Middle frontal gyrus (tissue), 1 donor: ENCODE measurements around the gene CDYL.
A peak's percentile ranks its signal among the peaks of the same experiment; 100 is the strongest.

Source experiments
- DNase-seq: peaks from one replicate; pipeline ENCODE4 v3.0.0-alpha.2; 2015; ENCODE audit warnings: low spot score; ENCODE audit errors: extremely low spot score

CDYL gene, protein sequence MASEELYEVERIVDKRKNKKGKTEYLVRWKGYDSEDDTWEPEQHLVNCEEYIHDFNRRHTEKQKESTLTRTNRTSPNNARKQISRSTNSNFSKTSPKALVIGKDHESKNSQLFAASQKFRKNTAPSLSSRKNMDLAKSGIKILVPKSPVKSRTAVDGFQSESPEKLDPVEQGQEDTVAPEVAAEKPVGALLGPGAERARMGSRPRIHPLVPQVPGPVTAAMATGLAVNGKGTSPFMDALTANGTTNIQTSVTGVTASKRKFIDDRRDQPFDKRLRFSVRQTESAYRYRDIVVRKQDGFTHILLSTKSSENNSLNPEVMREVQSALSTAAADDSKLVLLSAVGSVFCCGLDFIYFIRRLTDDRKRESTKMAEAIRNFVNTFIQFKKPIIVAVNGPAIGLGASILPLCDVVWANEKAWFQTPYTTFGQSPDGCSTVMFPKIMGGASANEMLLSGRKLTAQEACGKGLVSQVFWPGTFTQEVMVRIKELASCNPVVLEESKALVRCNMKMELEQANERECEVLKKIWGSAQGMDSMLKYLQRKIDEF

DNA sequence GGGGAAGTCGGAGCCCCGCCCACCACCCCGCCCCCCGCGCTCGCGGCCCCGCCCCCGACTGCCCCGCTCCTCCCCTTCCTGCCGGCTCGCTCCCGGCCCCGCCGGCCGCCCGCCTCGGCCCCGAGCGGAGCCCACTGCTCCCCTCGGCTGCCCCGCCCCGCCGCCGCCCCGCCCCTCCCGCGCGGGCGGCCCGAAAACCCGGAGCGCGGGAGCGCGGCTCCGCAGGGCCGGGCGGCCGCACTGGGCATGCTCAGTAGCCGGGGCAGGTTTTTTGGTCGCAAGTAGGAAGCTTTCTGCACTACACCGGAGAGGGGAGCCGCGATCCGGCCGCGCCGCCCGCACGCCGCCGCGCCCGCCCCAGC is at the start of gene CDYL:
CDYL (plus strand) TSS at position 274 of the 362 bp plus-strand sequence. CDS start 380 bp downstream, outside the sequence.
- peak; percentile 50 for DNase-seq

DNA sequence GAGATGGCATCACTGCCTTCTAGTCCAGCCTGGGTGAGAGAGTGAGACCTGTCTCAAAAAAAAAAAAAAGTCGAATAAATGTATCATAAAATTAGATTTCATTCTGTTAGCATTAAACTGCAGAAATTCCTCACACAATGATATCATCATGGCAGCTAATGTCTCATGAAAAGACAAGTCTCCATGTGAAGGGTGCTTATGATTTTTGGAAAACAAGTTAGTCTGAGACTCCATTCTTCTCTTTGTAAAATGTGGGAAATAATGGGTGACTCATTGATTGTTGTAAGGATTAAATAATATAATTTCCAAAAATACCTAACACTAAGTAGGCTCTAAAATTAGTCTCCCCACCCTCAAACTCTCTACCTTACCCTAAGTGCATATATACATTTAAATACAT is 49.6 kb upstream of the CDYL start:
- DNase-seq, result no peak

DNA sequence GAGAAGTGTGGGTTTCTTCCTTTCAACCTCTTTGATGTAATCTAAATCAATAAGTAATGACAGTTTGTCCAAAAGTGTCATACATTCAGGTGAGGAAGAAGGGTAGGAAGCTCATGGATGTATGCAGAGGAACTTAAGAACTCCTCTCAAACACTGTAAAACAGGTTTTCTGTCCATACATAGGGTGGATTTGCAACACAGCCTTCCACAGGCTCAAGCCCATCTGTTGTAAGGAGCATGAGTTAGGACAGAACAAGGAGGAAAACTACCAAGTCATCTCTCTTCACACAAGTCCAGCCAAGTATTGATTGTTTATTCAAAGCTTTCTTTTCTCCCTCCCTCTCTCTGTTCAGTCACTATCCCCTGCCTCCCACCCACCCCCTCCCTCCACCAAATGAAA is 49.0 kb upstream of the CDYL start:
- no peak for DNase-seq

DNA sequence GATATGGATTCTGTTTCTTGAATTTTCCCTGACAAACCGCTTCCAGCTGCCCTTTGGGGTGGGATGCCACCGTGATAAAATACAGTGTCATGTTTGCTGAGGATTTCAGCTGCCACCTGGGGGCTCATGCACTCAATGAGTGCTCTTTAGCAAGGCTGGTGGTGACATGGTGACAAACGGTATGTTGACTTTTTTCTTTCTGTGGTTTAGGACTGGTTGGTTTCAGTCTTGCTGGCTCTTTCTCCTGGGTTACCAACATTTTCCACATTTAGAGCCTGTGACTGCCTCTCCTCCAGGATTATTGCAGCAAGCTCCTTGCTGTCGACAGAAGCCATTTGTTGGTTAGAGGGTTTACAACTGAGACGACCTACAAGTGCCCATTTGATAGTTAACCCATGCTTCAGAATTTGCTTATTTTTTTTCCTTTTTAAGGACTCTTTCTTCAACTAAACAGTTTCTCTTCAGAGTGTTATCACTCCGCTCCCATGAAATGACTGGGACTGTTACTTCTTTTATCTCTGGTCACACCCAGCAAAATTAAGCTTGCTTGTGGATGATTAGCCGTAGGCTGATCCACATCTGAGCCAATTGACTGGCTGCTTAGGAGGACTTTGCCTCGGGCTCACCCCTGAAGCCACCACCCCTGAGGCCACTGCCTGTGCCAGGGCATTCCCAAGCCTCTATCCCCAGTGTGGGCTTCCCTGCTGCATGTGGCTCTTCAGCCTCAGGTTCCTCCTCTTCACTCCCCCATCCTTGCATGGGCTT is 48.4 kb upstream of the CDYL start:
- DNase-seq, result no peak

DNA sequence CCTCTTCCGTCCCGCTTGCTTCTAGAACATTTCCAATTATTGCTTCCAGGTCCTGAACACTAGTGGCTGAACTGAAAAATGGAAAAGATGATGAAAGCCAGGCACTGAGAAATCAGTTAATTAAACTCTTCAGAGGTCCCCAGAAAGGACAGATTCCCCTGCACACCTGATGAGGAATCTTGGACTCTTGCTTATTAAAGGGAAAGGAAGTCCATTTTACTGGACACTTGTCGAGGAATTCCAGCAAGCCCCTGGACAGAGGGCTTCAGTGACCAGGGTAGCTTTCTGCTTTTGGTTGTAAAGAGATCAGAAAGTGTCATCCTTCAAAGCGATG is 47.8 kb upstream of the CDYL start:
- DNase-seq, result no peak

DNA sequence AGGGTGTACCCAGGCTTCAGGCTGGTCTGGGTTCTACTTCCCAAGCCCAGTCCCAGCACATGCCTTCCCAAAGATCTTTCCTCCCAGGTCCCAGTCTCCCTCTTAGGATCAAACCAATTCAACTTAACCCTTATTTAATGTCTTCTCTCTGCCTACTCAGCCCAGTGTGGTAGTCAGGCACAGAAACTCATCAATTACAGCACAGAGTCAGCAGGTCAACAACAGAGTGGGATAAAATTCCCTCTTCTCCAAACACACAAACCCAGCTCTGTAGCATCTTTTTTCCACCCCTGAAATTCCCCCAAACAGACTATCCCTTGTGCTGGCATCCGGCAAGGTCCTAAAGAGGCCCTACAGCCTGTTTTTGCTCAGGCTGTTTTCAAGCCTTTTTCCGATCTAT is 47.3 kb upstream of the CDYL start:
- no peak for DNase-seq

DNA sequence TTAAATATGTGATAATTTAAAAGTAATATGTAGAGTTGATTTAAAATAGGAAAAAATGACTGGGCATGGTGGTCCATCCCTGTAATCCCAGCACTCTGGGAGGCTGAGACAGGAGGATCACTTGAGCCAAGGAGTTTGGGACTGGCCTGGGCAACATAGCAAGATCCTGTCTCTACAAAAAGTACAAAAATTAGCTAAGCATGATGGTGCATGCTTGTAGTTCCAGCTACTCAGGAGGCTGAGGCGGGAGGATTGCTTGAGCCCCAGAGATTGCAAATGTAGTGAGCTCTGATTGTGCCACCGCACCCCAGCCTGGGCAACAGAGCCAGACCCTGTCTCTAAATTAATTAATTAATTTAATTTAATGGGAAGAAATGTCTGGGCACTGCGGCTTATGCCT is 44.2 kb upstream of the CDYL start:
- DNase-seq, result no peak

DNA sequence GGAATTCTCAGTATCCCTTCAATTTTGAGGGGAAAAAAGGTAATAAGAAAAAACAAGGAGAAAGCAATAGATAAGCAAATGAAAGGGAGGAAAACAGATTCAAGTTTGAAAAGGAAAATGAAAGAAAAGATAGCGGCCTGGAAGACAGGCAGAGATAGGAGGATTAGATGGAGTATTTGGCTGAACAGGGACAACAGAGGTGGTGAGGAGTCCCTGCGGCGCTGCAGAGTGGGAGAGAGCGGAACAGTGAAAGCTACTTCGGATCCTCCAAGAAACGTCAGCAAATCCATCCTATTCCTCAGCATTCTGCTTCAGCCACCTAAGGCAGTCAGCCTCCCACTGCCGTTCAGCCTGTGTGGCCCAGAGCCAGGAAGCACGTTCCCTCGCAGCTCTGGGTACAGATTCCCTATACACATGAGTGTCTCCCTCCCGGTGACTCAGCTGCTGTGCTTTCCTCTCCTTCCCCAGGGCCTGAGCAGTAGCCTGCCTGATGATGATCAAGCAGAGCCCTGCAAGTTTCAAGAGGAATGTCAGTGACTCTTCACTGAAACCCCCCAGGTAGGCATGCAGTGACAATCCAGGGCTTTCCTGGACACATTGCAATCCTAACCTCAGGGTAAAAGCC is 43.4 kb upstream of the CDYL start:
- peak; percentile 13 for DNase-seq

DNA sequence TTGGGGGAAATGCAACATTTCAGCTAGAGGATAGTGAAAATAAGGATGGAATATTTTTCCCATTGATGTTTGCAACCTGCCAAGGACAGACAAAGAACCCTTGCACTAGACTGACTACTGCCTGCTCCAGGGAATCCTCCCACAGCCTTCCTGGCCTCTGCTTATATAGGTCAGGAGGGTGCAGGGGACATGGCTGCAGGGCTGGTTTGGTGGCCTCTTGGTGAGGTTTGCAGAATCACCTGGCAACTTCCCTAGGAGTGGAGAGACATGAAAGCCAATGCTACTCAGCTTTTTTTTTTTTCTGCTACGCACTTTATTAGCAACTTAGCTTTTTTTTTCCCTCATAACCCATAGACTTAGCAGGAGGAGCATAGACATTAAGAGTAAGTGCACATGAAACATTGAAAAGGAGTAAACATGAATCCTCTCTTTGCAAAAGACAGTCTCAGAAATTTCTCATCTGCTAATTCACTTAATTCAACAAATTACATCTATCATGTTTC is 39.8 kb upstream of the CDYL start:
- DNase-seq, result no peak

DNA sequence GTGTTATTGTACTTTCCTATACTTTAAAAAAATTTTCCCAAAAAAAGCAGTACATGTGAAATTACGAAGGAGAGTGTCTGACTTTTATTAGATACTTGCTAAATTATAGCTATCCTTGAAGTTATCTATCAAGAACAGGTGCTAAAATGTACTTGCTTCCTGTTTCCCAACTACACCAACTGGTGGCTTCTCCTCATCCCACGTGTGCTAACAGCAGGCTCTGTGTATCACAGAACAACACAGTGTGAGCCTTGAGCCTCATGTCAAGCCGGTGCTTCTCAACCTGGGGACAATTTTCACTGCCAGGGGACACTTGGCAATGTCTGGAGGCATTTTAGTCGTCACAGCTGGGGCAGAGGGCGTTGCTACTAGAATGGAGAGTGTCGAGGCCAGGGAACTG is 36.2 kb upstream of the CDYL start:
- no peak for DNase-seq

DNA sequence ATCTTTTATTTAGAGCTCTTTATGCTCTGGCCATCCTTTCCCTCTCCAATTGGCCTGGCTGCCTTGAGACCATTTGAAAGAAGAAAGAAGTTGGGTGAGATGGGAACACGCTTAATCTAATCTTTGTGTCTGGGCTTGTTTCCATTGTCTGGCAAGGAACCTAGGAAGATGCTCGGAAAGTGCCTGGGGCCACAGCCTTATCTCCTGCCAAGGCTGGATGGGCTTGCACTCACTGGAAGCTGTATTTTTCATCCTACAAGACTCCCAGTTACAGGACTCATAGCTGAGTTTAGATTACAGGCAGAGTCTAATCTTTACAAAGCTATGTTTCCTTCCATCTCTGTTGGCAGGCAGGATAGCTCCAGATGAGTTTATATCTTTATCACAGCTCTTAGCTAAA is 33.1 kb upstream of the CDYL start:
- no peak for DNase-seq

DNA sequence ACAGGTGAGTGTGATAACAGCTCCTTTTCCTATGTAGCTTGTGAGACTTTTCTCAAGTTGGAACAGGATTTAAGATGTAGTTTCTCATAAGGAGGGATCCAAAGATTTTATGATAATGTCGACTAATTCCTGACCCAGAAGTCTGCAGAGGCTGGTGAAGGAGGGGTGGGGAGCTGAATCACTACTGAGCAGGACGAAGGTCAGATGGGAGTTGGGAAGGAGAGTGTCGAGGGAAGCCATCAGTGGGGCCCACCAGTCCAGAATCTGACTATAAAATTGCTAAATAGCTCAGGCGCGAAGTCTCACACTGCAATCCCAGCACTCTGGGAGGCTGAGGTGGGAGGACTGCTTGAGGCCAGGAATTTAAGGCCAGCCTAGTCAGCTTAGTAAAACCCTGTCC is 32.3 kb upstream of the CDYL start:
- DNase-seq, result no peak

DNA sequence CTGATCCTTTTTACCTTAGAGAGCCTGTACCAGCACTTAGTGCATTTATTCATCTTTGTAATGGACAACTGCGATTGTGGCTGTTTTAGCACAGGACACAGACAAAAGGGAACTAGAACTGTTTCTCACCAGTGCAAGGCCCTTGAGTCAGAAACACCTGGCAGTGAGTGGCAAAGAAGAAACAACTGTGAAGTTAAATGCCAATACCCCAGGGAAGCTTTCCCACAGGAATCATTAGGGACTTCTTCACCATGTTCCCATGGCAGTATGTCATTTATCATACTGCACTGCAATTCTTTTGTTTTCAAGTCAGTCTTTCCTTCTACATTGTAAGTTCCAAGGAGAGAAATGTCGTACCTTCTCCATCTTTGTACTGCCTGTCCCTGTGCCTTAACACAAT is 28.6 kb upstream of the CDYL start:
- no peak for DNase-seq

DNA sequence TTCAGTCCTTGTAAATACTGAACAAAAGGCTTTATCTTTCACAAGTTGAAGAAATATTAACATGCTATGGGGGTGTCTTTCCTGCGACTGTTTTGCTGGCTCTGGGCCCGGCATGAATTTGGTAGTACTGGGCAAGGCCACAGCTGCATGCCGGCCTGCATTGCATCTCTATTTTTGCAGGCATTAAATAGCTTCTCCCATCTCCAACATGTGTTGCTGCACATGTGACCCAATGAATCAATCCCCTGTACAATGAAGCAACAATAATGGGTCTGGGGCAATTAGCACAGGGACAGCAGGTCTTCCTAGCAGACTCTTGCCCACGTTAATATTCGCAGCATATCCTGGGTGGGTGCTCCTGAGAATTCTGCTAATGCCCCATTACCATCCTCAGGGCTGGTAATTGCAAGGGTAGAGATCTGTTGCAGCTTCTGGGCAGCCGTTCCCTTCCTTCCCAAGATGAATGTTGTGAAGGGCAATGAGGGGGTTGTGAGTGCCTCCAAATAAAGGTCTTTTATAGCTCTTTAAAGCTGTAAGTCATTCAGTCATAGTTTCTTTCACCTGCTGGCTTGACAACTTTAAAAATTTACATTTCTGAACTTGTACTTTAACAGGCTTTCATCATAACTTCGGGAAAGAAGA is 24.3 kb upstream of the CDYL start:
- no peak for DNase-seq

DNA sequence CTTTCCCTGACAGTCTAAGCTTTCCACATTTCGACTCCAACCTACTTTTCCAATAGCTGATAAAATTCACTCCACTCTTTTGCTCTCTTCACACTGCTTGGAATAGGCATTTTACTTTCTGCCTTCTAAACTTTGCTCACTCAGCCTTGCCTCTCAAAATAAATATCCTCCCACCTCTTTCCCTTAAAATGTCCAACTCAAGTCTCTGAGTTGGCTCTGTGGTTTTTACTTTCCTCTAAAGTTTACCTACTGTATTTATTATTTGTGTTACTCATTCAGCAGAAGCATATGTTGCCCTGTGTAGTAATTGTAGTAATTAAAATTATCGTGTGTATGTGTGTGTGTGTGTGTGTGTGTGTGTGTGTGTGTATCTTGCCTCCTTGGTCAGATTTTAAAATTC is 20.0 kb upstream of the CDYL start:
- DNase-seq, result no peak

DNA sequence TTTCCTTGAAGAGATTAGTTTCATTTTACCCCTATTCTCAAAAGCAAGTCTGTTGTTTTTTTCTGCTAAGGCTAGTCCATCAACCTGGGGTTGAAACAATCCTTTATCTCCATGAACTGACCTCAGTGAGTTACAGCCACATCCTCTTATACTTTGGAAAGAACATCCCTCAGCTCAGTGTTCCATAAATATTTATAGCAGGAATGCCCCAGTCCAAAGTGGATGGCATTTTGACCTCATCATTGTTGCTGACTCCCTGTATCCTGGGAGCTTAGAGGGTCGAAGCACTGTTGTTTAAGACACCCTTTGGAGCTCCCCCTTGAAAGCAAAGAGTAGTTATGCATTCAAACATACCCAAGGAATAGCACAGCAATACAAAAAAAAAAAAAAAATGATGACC is 16.2 kb upstream of the CDYL start:
- DNase-seq, result no peak

DNA sequence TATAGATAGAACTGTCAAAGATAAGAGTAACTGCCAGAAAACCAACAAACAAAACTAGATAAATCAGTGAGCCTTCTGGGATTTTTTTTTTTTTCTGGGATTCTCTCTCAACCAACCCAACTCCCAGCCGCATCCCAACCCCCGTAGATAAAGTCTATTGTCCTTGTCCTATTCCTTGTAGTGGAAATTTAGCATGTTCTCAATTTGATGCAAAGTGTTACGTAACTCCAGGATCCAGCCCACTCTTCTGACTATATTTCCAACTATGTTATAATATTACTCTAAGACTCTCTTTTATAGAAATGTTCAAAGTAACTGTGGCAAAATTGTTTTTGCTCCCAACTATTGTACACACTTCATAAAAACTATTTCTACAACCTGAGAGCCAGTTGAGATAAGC is 15.4 kb upstream of the CDYL start:
- DNase-seq, result no peak

DNA sequence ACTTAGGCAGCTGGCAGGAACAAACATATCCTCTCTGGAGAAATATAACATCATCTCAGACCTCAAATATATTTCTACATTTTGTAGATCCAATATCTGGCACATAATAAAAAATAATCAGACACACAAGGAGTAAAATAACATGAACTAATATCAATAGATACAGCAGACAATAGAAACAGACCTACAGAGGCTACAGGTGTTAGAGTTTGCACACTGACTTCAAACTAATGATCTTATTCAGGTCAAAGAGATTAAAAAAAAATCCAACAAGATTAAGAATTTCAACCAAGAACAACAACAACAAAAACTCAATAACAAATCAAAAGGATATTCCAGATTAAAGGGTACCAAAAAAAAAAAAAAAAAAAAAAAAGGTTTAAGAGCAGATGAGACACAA is 13.9 kb upstream of the CDYL start:
- no peak for DNase-seq

DNA sequence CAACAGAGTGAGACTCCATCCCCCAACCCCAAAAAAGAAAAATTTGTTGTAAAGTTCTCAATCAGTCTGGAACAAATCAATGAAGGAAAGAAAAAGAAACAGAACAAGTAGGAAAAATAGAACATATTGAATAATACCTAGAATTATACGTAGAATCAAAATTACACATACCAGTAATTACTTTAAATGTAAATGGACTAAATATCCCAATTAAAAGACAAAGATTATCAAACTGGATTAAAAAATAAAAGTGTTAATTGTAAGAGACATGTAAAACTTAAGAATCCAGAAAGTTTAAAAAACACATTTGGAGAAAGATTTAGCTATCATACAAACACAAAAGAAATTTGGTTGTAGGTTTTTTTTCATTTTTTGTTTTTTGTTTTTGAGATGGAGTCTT is 12.3 kb upstream of the CDYL start:
- no peak for DNase-seq

DNA sequence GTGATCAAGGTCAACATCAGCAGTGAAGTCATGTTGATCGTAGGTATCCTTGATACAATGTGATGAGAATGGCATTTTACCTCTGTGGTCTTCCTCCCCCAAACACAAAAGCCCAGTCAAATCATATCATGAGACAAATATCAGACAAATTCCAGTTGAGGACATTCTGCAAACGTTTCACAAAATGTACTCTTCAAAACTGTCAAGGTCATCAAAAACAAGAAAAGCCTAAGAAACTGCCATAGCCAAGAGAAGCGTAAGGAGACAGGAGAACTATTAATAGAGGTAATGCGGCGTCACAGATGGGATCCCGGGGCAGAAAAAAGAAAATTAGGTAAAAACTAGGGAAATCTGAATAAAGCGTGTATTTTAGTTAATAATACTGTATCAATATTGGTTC is 7.4 kb upstream of the CDYL start:
- no peak for DNase-seq

DNA sequence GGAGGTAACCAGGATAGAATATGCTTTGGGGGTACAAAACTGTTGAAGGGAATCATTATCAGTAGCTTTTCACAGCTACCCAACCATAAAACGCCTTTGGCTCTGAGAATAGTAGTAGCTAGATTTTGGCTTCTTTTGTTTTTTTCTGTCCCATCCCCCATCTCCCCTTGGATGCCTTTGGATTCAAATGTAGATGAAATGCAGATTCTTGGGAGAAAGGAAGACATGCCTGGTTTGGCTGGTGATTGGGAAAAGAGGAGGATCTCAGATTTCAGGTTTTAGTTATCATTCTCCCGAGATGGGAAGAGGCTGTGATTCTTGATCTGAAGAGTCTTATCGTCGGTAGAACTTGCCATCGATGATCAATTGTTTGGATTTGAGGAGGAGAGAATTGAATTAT is 3.5 kb upstream of the CDYL start:
- no peak for DNase-seq

DNA sequence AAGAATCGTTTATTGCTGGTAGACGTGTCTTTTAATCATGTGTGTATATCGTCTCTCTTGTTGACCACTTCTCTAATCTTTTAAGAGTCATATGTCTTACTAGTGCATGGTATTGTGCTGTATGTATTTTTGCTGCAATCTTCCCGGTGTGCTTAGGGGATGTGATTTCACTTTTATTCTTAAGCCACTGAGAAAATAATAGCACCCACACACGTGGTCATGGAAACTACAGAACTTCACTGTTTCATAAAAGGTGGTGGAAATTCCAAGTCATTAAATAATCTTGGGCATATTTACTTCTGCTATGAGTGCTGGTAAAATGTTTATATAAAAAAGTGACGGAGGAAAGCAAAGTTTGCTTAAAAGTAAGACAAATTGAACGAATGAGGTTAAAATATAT is 3.0 kb upstream of the CDYL start:
- DNase-seq, result no peak
